SK-N-SH (cell line): ENCODE measurements around the gene ZSWIM1. TPM values are rescaled to one million over a fixed set of nuclear protein-coding genes. Genes with fewer than 3 reads are reported as not detected.

Experiments
- CTCF ChIA-PET: fragments of 300-600, 350-600 bp; formaldehyde crosslinking; extraction: SDS; loops from one replicate; lab custom pipeline; 2021; lab: Yijun Ruan, JAX
- POLR2A ChIA-PET: fragments of 350-600 bp; sonication (Branson Sonifier 250); formaldehyde crosslinking; extraction: SDS; loops from one replicate; lab custom pipeline; 2020; ENCODE audit warnings: antibody characterized with exemption, inconsistent platforms; lab: Yijun Ruan, JAX
- DNase-seq: peaks from one replicate; pipeline ENCODE4 v3.0.0; 2012
- H2AFZ ChIP-seq: fragments of 200-600 bp; sonication (generic); 2 replicates; pipeline ENCODE4 v1.8.1; 2016; ENCODE audit warnings: antibody characterized with exemption, mild to moderate bottlenecking, low read depth
- H3F3A ChIP-seq: fragments of 200-600 bp; sonication (generic); replicated peaks from 2 replicates; pipeline ENCODE3; 2016; ENCODE audit warnings: antibody characterized with exemption, mild to moderate bottlenecking; ENCODE audit not compliant: insufficient read depth
- H3K27ac ChIP-seq, 2 experiments: fragments of 200-500 bp in 1 of 2; fragments of 200-600 bp in 1 of 2; sonication (Bioruptor generic) in 1 of 2; sonication (generic), shearing (Covaris generic) in 1 of 2; 2 replicates each; pipeline versions ENCODE4 v1.5.1 to v1.6.1; 2014 to 2016; ENCODE audit warnings: low read depth in 2 of 2, inconsistent platforms in 1 of 2, low read length in 1 of 2, mild to moderate bottlenecking in 1 of 2, mixed read lengths in 1 of 2
- H3K27me3 ChIP-seq: fragments of 200-600 bp; sonication (generic), shearing (Covaris generic); 2 replicates; pipeline ENCODE4 v1.6.1; 2016; ENCODE audit warnings: mixed run types; ENCODE audit not compliant: insufficient read depth
- H3K36me3 ChIP-seq, 2 experiments: fragments of 200-500 bp in 1 of 2; fragments of 200-600 bp in 1 of 2; sonication (Bioruptor generic) in 1 of 2; sonication (generic) in 1 of 2; replicated peaks in 1 of 2; 2 replicates each; pipeline versions ENCODE3 to v1.5.1; 2014 to 2016; ENCODE audit warnings: low read length in 1 of 2, mild to moderate bottlenecking in 1 of 2; ENCODE audit not compliant: insufficient read depth in 2 of 2, control insufficient read depth in 1 of 2
- H3K4me1 ChIP-seq, 2 experiments: fragments of 200-500 bp in 1 of 2; fragments of 200-600 bp in 1 of 2; sonication (Bioruptor generic) in 1 of 2; sonication (generic), shearing (Covaris generic) in 1 of 2; 2 replicates each; pipeline versions ENCODE4 v1.5.1 to v1.6.1; 2014 to 2016; ENCODE audit warnings: low read depth in 1 of 2, low read length in 1 of 2, mixed run types in 1 of 2; ENCODE audit not compliant: insufficient read depth in 2 of 2, control insufficient read depth in 1 of 2
- H3K4me2 ChIP-seq: fragments of 200-600 bp; sonication (generic), shearing (Covaris generic); 2 replicates; pipeline ENCODE4 v1.6.1; 2017; ENCODE audit warnings: mixed run types
- H3K4me3 ChIP-seq, 2 experiments: fragments of 200-500 bp in 1 of 2; fragments of 200-600 bp in 1 of 2; sonication (Bioruptor generic) in 1 of 2; sonication (generic), shearing (Covaris generic) in 1 of 2; 2 replicates each; pipeline versions ENCODE4 v1.5.1 to v1.8.1; 2014 to 2016; ENCODE audit warnings: low read depth in 2 of 2, inconsistent platforms in 1 of 2, low read length in 1 of 2, mild to moderate bottlenecking in 1 of 2, mixed read lengths in 1 of 2, moderate library complexity in 1 of 2
- H3K79me2 ChIP-seq: fragments of 200-600 bp; sonication (generic); 2 replicates; pipeline ENCODE4 v1.8.1; 2017; ENCODE audit warnings: mild to moderate bottlenecking; ENCODE audit not compliant: insufficient read depth
- H3K9ac ChIP-seq: fragments of 200-600 bp; sonication (generic); 2 replicates; pipeline ENCODE4 v1.6.1; 2017; ENCODE audit warnings: mixed run types
- H3K9me2 ChIP-seq: fragments of 200-600 bp; sonication (generic); 2 replicates; pipeline ENCODE4 v1.6.1; 2017; ENCODE audit warnings: mixed run types
- H3K9me3 ChIP-seq: fragments of 200-600 bp; sonication (generic); 2 replicates; pipeline ENCODE4 v1.6.1; 2017; ENCODE audit warnings: mixed run types, mild to moderate bottlenecking, moderate library complexity
- H4K20me1 ChIP-seq: fragments of 200-600 bp; sonication (generic); 2 replicates; pipeline ENCODE4 v1.6.1; 2017; ENCODE audit warnings: mild to moderate bottlenecking, mixed run types; ENCODE audit not compliant: insufficient read depth
- CTCF ChIP-seq: fragments of 200-600 bp; sonication (generic); IDR thresholded peaks from 2 replicates; pipeline ENCODE4 v1.6.1; 2017; ENCODE audit warnings: antibody characterized with exemption, mild to moderate bottlenecking, moderate library complexity
- EP300 ChIP-seq, 2 experiments: IDR thresholded peaks; 2 replicates each; pipeline versions ENCODE4 v1.4.0 to v1.6.1; 2012; ENCODE audit warnings: borderline replicate concordance in 1 of 2, low read depth in 1 of 2, low read length in 1 of 2
- FOSL2 ChIP-seq: IDR thresholded peaks from 2 replicates; pipeline ENCODE4 v1.4.0; 2012; ENCODE audit warnings: low read depth, mild to moderate bottlenecking, moderate library complexity, borderline replicate concordance
- GABPA ChIP-seq: IDR thresholded peaks from 2 replicates; pipeline ENCODE4 v1.4.0; 2012; ENCODE audit warnings: low read depth, mild to moderate bottlenecking
- GATA2 ChIP-seq: sonication (generic); formaldehyde crosslinking; IDR thresholded peaks from 2 replicates; pipeline ENCODE4 v1.5.0; 2020; ENCODE audit warnings: mild to moderate bottlenecking, missing genetic modification reagents
- JUND ChIP-seq: IDR thresholded peaks from 2 replicates; pipeline ENCODE4 v1.4.0; 2012
- MXI1 ChIP-seq: IDR thresholded peaks from 2 replicates; pipeline ENCODE4 v1.6.1; 2012; ENCODE audit warnings: mild to moderate bottlenecking, low read depth, low read length, improper control_type of control experiment
- NFIC ChIP-seq: IDR thresholded peaks from 2 replicates; pipeline ENCODE4 v1.4.0; 2012; ENCODE audit warnings: borderline replicate concordance
- RAD21 ChIP-seq: IDR thresholded peaks from 2 replicates; pipeline ENCODE4 v1.6.1; 2012; ENCODE audit warnings: mild to moderate bottlenecking, low read length
- RFX5 ChIP-seq: IDR thresholded peaks from 2 replicates; pipeline ENCODE4 v1.6.1; 2012; ENCODE audit warnings: mild to moderate bottlenecking, improper control_type of control experiment, low read length
- RXRA ChIP-seq: IDR thresholded peaks from 2 replicates; pipeline ENCODE4 v1.4.0; 2012; ENCODE audit warnings: low read depth, mild to moderate bottlenecking, borderline replicate concordance
- SMC3 ChIP-seq: IDR thresholded peaks from 2 replicates; pipeline ENCODE4 v1.6.1; 2012; ENCODE audit warnings: low read depth, low read length, improper control_type of control experiment
- TAF1 ChIP-seq: IDR thresholded peaks from 2 replicates; pipeline ENCODE4 v1.6.1; 2012; ENCODE audit warnings: low read depth, mild to moderate bottlenecking, low read length, moderate library complexity, borderline replicate concordance
- TCF12 ChIP-seq: IDR thresholded peaks from 2 replicates; pipeline ENCODE4 v1.4.0; 2012
- TEAD4 ChIP-seq: IDR thresholded peaks from 2 replicates; pipeline ENCODE4 v1.4.0; 2012; ENCODE audit warnings: mild to moderate bottlenecking, borderline replicate concordance; ENCODE audit not compliant: insufficient read depth
- YY1 ChIP-seq: IDR thresholded peaks from 2 replicates; pipeline ENCODE4 v1.4.0; 2012; ENCODE audit warnings: low read depth, mild to moderate bottlenecking
- ZBTB33 ChIP-seq: IDR thresholded peaks from 2 replicates; pipeline ENCODE4 v1.4.0; 2012; ENCODE audit warnings: low read depth, borderline replicate concordance
- WGBS: methylation state at CpG from one replicate; pipeline ENCODE4 v1.1.6; 2017; ENCODE audit warnings: low lambda C conversion rate; 5-methylcytosine and 5-hydroxymethylcytosine counted together
- polyA plus RNA-seq, 3 experiments: library from polyadenylated mRNA; depleted of rRNA; stranded (reverse); fragments of >200 nt; gene quantifications; 2 replicates each; pipeline ENCODE4 v1.2.3, GENCODE V29; 2012

ZSWIM1 gene
- polyA plus RNA-seq, 1 of the 3 experiments (the other 2 are of a cell fraction) = 1.8 TPM

DNA sequence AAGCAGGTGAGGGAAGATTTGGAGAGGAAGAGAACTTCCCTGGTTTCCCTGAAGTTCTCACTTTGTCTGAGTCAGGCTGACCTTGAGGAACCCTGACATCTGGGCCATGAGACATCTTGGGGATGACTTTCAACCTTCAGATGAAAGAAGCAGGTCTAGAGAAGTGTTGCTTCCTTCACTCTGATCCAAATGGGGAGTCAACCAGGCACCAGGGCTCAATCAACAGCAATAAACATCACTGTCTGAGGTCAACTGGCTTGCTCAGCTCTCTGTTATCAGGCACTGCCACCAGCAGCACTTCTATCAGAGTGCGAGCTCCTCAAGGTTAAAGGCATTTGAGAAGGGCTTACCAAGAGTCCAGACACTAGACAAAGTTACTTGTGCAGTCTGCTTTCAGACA lies 30.1 kb upstream of the ZSWIM1 start:
- Histone ChIP-seq H3K9me2 (no peaks in the 10 kb centered on the region), H3K4me1 (peaks cover 2 to 6% of the 10 kb centered on the region in 2 experiments; a peak in 2 of 4 replicates), H3K4me3 (no peak overlapping the region), H3K27ac (no peak overlapping the region), H3K4me2 (no peak overlapping the region), H2AFZ (no peak overlapping the region), H3K9ac (no peak overlapping the region), H3K36me3 (peaks cover 16 to 27% of the 10 kb centered on the region in 2 experiments), H3F3A (peaks cover 3% of the 10 kb centered on the region), H3K9me3 (no peaks in the 10 kb centered on the region), H3K27me3 (no peaks in the 10 kb centered on the region), H4K20me1 (no peaks in the 10 kb centered on the region), H3K79me2 (peaks cover 18% of the 10 kb centered on the region; the same call in 1 of the 2 replicates)
- CTCF ChIA-PET = interaction anchor here (1.6 kb wide), 2 partner anchors 8 to 18 kb away, joined by 4 to 6 read pairs; no protein-coding TSS in a partner anchor
- no peak for DNase-seq
- 89% methylated on average over 1 of the region's 1 CpG for WGBS
- POLR2A ChIA-PET = no interaction called here
- TF ChIP-seq GABPA (no peak), RAD21 (no peak), FOSL2 (no peak), GATA2 (CRISPR knock-in tag) (no peak), NFIC (no peak), YY1 (no peak), RFX5 (no peak), CTCF (no peak), RXRA (no peak), EP300 (IDR thresholded peaks at IDR 0.05; ENCODE audit: borderline replicate concordance in 1 of 2, low read depth in 1 of 2, low read length in 1 of 2) (no peak), JUND (no peak), SMC3 (no peak), TAF1 (no peak), MXI1 (no peak), TCF12 (no peak), ZBTB33 (no peak), TEAD4 (no peak)
